GM13977 (cell line): ENCODE results near the gene KCNMA1.

ENCODE experiments used
- DNase-seq: peaks from one replicate; pipeline ENCODE4 v3.0.0; 2012; ENCODE audit warnings: low spot score
- CTCF ChIP-seq: IDR thresholded peaks from 2 replicates; pipeline ENCODE4 v1.5.1; 2012; ENCODE audit warnings: mild to moderate bottlenecking, control low read depth; ENCODE audit not compliant: insufficient read depth; ENCODE audit errors: extremely low read depth, missing control alignments
- in situ Hi-C: fragments of 300-500 bp; cut with MboI; formaldehyde crosslinking; loops from one replicate; pipeline ENCODE4 v1.12.0; 2022; ENCODE audit warnings: low sequenced_read_pairs, low pct_unique_long_range_greater_than_20kb, mixed read lengths, inconsistent platforms; ENCODE audit not compliant: unreplicated experiment

The KCNMA1 gene

GRCh38 chr10:77578583-77579227, 58.9 kb downstream of the KCNMA1 start:
- in situ Hi-C loops, result no loop called here
- no peak for TF ChIP-seq CTCF
- no peak for DNase-seq

GRCh38 chr10:77577666-77578229, 59.9 kb downstream of the KCNMA1 start:
- in situ Hi-C loops, result no loop called here
- TF ChIP-seq CTCF, result no peak
- DNase-seq, result no peak

DNA sequence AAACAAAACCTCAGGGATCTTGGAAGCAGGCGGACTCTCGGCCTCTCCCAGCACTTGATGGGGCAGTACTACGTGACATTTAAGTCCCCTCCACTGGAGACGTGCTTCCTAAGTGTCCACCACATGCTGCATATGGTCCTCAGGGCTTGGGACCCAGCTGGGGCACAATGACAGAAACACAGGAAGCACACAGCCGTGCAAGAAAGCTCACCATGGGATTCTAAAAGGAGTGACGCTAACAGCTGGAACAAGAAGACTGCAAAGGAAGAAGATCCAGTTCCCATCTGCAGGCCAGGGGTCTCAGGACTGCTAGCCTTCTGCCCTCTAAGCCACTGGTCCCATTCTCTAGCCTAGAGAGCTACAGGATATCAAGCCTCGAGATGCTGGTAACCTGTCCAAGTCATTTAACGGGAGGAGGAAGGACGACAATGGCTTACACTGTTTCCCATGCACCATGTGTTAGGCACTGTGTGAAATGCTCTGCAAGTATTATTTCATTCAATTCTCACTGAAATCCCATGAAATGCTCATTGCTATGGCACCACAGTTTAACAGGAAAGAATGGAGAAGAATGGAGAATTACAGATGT, 61.1 kb downstream of the KCNMA1 start:
- DNase-seq, result no peak
- no peak for TF ChIP-seq CTCF
- in situ Hi-C loops, result no loop called here

DNA sequence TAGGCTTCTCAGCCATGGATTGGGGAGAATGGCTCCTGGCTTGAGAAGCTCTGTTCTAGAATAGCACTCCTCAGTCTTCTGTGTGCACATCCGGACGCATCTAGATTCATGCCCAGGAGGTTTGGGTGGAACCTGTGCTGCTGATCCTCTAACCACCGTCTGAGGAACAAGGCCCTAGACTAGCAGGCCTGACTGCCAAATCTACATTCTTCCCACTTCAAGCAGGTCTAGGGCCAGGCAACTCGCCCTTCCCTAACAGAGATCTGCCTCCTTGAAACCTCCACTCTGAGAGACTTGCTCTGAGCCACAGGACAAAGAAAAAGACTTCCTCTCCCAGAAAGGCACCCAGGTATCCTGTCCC, 61.6 kb downstream of the KCNMA1 start:
- no peak for DNase-seq

GRCh38 chr10:77575271-77576006, 62.2 kb downstream of the KCNMA1 start:
- in situ Hi-C loops, result no loop called here
- no peak for DNase-seq

More for the DNA sequence above, 61.6 kb downstream of the KCNMA1 start:
- in situ Hi-C loops, result no loop called here
- no peak for TF ChIP-seq CTCF

More at GRCh38 chr10:77575271-77576006, 62.2 kb downstream of the KCNMA1 start:
- TF ChIP-seq CTCF, result no peak
